PC-9 (cell line): ENCODE data around the gene EDDM13. TPM values are rescaled to one million over a fixed set of nuclear protein-coding genes. Genes with fewer than 3 reads are reported as not detected.

ENCODE experiments used
- BruUV-seq: library from RNA; stranded (reverse); fragments of 400-500 nt; replicated peaks from 2 replicates; lab custom pipeline; 2021; lab: Mats Ljungman, UMichigan
- CTCF ChIA-PET: fragments of 300-600 bp; sonication (Branson Sonifier 250); formaldehyde crosslinking; loops from one replicate; lab custom pipeline; 2022; ENCODE audit warnings: antibody characterized with exemption; lab: Charles Lee
- POLR2A ChIA-PET: fragments of 300-600 bp; sonication (Branson Sonifier 250); formaldehyde crosslinking; loops from one replicate; lab custom pipeline; 2022; ENCODE audit warnings: antibody characterized with exemption; ENCODE audit not compliant: unreplicated experiment; lab: Charles Lee
- DNase-seq, 2 experiments: peaks; one replicate each; pipeline versions ENCODE4 v3.0.0 to v3.0.0-alpha.2; 2015 to 2022; ENCODE audit warnings: mixed read lengths in 1 of 2
- H2AFZ ChIP-seq: fragments of 200-600 bp; sonication (generic); 2 replicates; pipeline ENCODE4 v1.8.1; 2017; ENCODE audit warnings: antibody characterized with exemption
- H3F3A ChIP-seq: fragments of 200-600 bp; sonication (generic); 2 replicates; pipeline ENCODE4 v1.8.1; 2017; ENCODE audit warnings: antibody characterized with exemption, mild to moderate bottlenecking, low read depth; ENCODE audit not compliant: insufficient read depth
- H3K27ac ChIP-seq: fragments of 200-600 bp; sonication (generic); 2 replicates; pipeline ENCODE4 v1.6.1; 2016; ENCODE audit warnings: mixed run types
- H3K27me3 ChIP-seq: fragments of 200-600 bp; sonication (generic); 2 replicates; pipeline ENCODE4 v1.6.1; 2016; ENCODE audit warnings: low read depth, mixed run types; ENCODE audit not compliant: insufficient read depth
- H3K36me3 ChIP-seq: fragments of 200-600 bp; sonication (generic); 2 replicates; pipeline ENCODE4 v1.6.1; 2016; ENCODE audit warnings: low read depth, mixed run types
- H3K4me1 ChIP-seq: fragments of 200-600 bp; sonication (generic); replicated peaks from 2 replicates; pipeline ENCODE4 v1.6.1; 2016; ENCODE audit warnings: mixed run types; ENCODE audit not compliant: insufficient read depth
- H3K4me2 ChIP-seq: fragments of 200-600 bp; sonication (generic); 2 replicates; pipeline ENCODE4 v1.6.1; 2017; ENCODE audit warnings: mixed run types
- H3K4me3 ChIP-seq: fragments of 200-600 bp; sonication (generic); 2 replicates; pipeline ENCODE4 v1.6.1; 2016; ENCODE audit warnings: mixed run types
- H3K79me2 ChIP-seq: fragments of 200-600 bp; sonication (generic); 2 replicates; pipeline ENCODE4 v1.6.1; 2017; ENCODE audit warnings: low read depth, mixed run types
- H3K9me2 ChIP-seq: fragments of 200-600 bp; sonication (generic); 2 replicates; pipeline ENCODE4 v1.8.1; 2017; ENCODE audit warnings: mild to moderate bottlenecking; ENCODE audit not compliant: insufficient read depth
- H3K9me3 ChIP-seq: fragments of 200-600 bp; sonication (generic); 2 replicates; pipeline ENCODE4 v1.8.1; 2016; ENCODE audit warnings: low read depth; ENCODE audit not compliant: insufficient read depth
- H4K20me1 ChIP-seq: fragments of 200-600 bp; sonication (generic); 2 replicates; pipeline ENCODE4 v1.8.1; 2017; ENCODE audit not compliant: insufficient read depth
- CTCF ChIP-seq: fragments of 200-600 bp; sonication (generic); conservative IDR thresholded peaks from 2 replicates; pipeline ENCODE4 v1.6.1; 2017; ENCODE audit warnings: mixed run types, antibody characterized with exemption, mild to moderate bottlenecking, moderate library complexity
- EZH2 ChIP-seq: fragments of 200-600 bp; sonication (generic); IDR thresholded peaks from 2 replicates; pipeline ENCODE4 v1.8.0; 2017; ENCODE audit warnings: antibody characterized with exemption, low read depth
- intact Hi-C: fragments of 100-400 bp; cut with micrococcal nuclease; formaldehyde crosslinking; loops from one replicate; pipeline ENCODE4 v1.10.0; 2022; ENCODE audit not compliant: unreplicated experiment
- total RNA-seq: library from RNA; stranded (reverse); gene quantifications from 2 replicates; pipeline ENCODE4 v1.2.3, GENCODE V29; 2021

EDDM13 gene
- total RNA-seq, 1 experiment from 2014 or later = not detected

- Histone ChIP-seq H2AFZ (no peak overlapping the region), H3K9me2 (no peaks in the 10 kb centered on the region), H3F3A (peaks cover 16% of the 10 kb centered on the region), H3K27ac (no peak overlapping the region), H3K4me2 (peak overlapping the region; percentile 94), H3K36me3 (peaks cover 8% of the 10 kb centered on the region; the same call in 1 of the 2 replicates), H3K4me3 (peak overlapping the region; percentile 77; the same call in 1 of the 2 replicates), H3K27me3 (no peaks in the 10 kb centered on the region), H3K9me3 (no peaks in the 10 kb centered on the region), H3K4me1 (peaks cover 15% of the 10 kb centered on the region), H4K20me1 (peaks cover 5% of the 10 kb centered on the region; the same call in 1 of the 2 replicates), H3K79me2 (peaks cover 12% of the 10 kb centered on the region; the same call in 1 of the 2 replicates)
- no peak for DNase-seq
- BruUV-seq = no TSS peak
- intact Hi-C loops = no loop called here
- TF ChIP-seq CTCF (no peak), EZH2 (no peak)
- CTCF ChIA-PET = no interaction called here
- POLR2A ChIA-PET = no interaction called here
These were observed 40.5 kb downstream of the EDDM13 start for GRCh38 chr19:56312787-56313657.

GRCh38 chr19:56314018-56314380, 41.5 kb downstream of the EDDM13 start:
- intact Hi-C loops = loop anchor here (1.0 to 2.0 kb wide), 4 partner anchors 79 to 223 kb away; partner anchors contain the start of genes ZNF444, ZNF582 and ZNF787
- Histone ChIP-seq H4K20me1 (no peaks in the 10 kb centered on the region), H3F3A (peaks cover 16% of the 10 kb centered on the region), H3K4me2 (peak overlapping the region; percentile 94), H2AFZ (peak overlapping the region; percentile 90), H3K4me1 (peaks cover 15% of the 10 kb centered on the region), H3K9me2 (no peaks in the 10 kb centered on the region), H3K27me3 (no peaks in the 10 kb centered on the region), H3K27ac (peak overlapping the region; percentile 88; the same call in 1 of the 2 replicates), H3K9me3 (no peaks in the 10 kb centered on the region), H3K36me3 (peaks cover 8% of the 10 kb centered on the region; the same call in 1 of the 2 replicates), H3K4me3 (peak overlapping the region; percentile 77), H3K79me2 (peaks cover 12% of the 10 kb centered on the region; the same call in 1 of the 2 replicates)
- CTCF ChIA-PET = interaction anchor here (0.5 to 1.1 kb wide), 2 partner anchors 19 to 716 kb away, joined by 3 read pairs; no protein-coding TSS in a partner anchor
- DNase-seq = peak in 1 of 2 experiments; percentile 45
- POLR2A ChIA-PET = interaction anchor here (0.7 kb wide), 1 partner anchor 672 kb away, joined by 3 read pairs; no protein-coding TSS in a partner anchor
- TSS peak; percentile 63 for BruUV-seq
- no peak for TF ChIP-seq CTCF

- H4K20me1 ChIP-seq = no peaks in the 10 kb centered on the region
- DNase-seq = peak; percentile 90 to 97
- H3K27ac ChIP-seq = peak within 1 kb of the TSS; percentile 88
- H3K36me3 ChIP-seq = peaks cover 8% of the 10 kb centered on the region; the same call in 1 of the 2 replicates
- TF ChIP-seq CTCF (no peak), EZH2 (no peak)
- H2AFZ ChIP-seq = peak within 1 kb of the TSS; percentile 90
- no TSS peak for BruUV-seq
- peak within 1 kb of the TSS; percentile 77 for H3K4me3 ChIP-seq
- intact Hi-C loops = loop anchor here (1.0 to 2.0 kb wide), 4 partner anchors 78 to 223 kb away; partner anchors contain the start of genes ZNF444, ZNF582 and ZNF787
- no peaks in the 10 kb centered on the region for H3K9me3 ChIP-seq
- peaks cover 15% of the 10 kb centered on the region for H3K4me1 ChIP-seq
- POLR2A ChIA-PET = interaction anchor here (0.6 to 0.7 kb wide), 4 partner anchors 144 to 857 kb away, joined by 3 to 20 read pairs (median 14); no protein-coding TSS in a partner anchor
- peaks cover 12% of the 10 kb centered on the region; the same call in 1 of the 2 replicates for H3K79me2 ChIP-seq
- H3K27me3 ChIP-seq = peaks cover 2% of the 10 kb centered on the region; the same call in 1 of the 2 replicates
- H3K9me2 ChIP-seq = no peaks in the 10 kb centered on the region
- CTCF ChIA-PET = interaction anchor here (0.5 to 1.1 kb wide), 3 partner anchors 19 to 1386 kb away, joined by 3 to 10 read pairs (median 3); no protein-coding TSS in a partner anchor
- H3K4me2 ChIP-seq = peak within 1 kb of the TSS; percentile 94
- peaks cover 16% of the 10 kb centered on the region for H3F3A ChIP-seq
These were observed 42.0 kb downstream of the EDDM13 start, which contains the start of gene ZSCAN5A for GRCh38 chr19:56314381-56315076. Gene ZSCAN5A, minus strand, starts transcription at chr19:56314839. Its CDS starts 89,793 bp downstream, at chr19:56225046.
